HT-29 (cell line): ENCODE measurements around the gene HEXIM2. TPM values are rescaled to one million over a fixed set of nuclear protein-coding genes. Genes with fewer than 3 reads are reported as not detected.

ENCODE experiments used
- DNase-seq: peaks from one replicate; pipeline ENCODE4 v3.0.0-alpha.2; 2015; ENCODE audit warnings: low spot score
- total RNA-seq: library from RNA; depleted of rRNA; stranded (reverse); fragments of >200 nt; shearing (Covaris generic); gene quantifications from 2 replicates; pipeline ENCODE4 v1.2.3, GENCODE V29; 2014

Gene HEXIM2
- total RNA-seq, 1 experiment from 2014 or later, result 9.5 TPM

DNA sequence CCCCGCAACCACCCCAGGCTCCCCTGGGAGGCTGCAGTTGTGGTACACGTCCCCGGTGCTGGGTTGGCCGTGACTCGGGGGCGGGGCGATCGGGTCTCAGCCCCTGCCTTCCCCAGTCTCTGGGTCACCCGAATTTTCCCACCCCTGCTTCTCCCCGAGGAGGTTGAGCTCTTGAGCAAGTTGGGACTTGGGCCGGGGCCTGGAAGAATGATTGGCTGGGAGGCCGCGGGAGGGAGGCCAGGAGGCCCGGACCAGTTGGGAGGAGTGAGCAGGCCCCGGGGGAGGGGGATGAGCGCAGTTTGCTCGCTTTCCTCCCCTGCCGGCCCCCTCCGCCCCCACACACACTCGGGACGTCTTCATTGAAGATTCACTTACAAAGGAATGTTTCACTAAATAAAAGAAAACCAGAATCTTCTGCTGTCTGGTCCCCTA is 17.9 kb upstream of the HEXIM2 start:
- no peak for DNase-seq

GRCh38 chr17:45144199-45145034 is 17.3 kb upstream of the HEXIM2 start:
- no peak for DNase-seq

DNA sequence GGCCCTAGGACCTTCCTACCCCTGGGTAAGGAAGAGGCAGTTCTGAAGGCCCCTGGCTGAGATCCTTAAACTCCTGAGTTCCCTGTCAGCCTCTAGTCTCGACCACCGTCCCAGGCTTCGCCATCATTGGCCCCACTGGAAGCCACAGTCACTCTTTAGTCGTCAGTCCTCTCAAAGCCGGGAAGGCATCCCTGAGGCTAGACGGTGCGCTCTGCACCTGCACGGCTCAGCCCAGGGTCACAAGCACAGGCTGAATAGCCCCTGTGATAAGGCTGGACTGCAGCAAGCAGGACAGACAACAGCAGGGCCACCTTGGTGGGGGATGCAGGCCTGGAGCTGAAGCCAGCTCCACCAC is 16.7 kb upstream of the HEXIM2 start:
- DNase-seq, result no peak

GRCh38 chr17:45146166-45146565 is 15.5 kb upstream of the HEXIM2 start:
- DNase-seq, result no peak

GRCh38 chr17:45146592-45146889 is 15.1 kb upstream of the HEXIM2 start:
- DNase-seq, result no peak

- peak; percentile 66 for DNase-seq
Measured at GRCh38 chr17:45146890-45147580, 14.6 kb upstream of the HEXIM2 start.

- no peak for DNase-seq
Measured at GRCh38 chr17:45147581-45148182, 14.0 kb upstream of the HEXIM2 start.

DNA sequence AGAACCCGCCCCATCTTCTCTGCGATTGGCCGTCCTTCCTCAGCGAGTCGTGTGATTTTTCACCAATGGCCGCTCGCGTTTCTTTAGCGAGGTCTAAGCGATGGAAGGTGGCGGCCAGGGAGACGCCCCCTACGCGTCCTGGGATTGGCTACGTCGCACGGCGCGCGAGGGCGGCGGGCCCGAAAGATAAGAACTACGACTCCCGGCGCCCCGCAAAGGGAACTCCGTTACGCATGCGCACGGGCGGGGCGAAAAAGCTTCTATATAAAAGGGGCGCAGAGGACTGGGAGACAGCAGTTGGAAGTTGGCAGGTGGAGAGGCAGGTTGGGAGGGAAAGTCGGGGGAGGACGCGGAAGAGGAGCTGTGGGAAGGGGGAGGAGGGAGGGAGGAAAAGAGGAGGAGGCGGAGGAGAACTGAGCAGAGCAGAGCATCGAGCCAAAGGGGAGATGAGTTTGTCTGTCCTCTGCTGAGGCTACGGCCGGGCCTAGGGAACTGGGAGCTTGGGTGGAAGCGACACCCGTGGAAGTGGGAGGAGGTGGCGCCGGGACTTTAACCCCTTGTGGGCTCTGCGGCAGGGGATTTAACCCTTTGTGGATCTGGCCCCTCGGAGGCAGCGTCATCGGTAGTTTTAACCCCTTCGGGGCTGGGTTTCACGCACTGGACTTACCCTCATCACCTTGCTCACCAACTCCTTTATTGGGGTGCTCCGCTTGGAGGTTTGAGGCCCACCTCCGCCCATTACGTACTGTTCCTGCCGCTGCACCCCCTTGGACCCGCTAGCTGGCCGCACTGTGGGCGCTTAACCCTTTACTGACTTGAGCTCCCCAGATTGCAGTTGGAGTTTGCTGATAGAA is 13.3 kb upstream of the HEXIM2 start, which contains the start of gene HEXIM1:
Gene HEXIM1 (plus strand): TSS at position 293 of the 854 bp plus-strand sequence. CDS start 716 bp downstream, outside the sequence.
- DNase-seq, result peak; percentile 99

DNA sequence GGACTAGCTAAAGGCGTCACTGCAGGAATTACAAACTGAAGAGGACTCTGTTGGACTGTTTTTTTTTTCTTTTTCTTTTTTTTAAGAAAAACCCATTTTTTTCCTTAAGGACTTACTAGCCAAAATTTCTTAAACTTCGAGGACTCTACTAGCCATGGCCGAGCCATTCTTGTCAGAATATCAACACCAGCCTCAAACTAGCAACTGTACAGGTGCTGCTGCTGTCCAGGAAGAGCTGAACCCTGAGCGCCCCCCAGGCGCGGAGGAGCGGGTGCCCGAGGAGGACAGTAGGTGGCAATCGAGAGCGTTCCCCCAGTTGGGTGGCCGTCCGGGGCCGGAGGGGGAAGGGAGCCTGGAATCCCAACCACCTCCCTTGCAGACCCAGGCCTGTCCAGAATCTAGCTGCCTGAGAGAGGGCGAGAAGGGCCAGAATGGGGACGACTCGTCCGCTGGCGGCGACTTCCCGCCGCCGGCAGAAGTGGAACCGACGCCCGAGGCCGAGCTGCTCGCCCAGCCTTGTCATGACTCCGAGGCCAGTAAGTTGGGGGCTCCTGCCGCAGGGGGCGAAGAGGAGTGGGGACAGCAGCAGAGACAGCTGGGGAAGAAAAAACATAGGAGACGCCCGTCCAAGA is 12.5 kb upstream of the HEXIM2 start:
- DNase-seq, result peak; percentile 87

GRCh38 chr17:45149669-45150664 is 11.7 kb upstream of the HEXIM2 start:
- peak; percentile 76 for DNase-seq

GRCh38 chr17:45150911-45151809 is 10.5 kb upstream of the HEXIM2 start:
- DNase-seq, result peak; percentile 41

DNA sequence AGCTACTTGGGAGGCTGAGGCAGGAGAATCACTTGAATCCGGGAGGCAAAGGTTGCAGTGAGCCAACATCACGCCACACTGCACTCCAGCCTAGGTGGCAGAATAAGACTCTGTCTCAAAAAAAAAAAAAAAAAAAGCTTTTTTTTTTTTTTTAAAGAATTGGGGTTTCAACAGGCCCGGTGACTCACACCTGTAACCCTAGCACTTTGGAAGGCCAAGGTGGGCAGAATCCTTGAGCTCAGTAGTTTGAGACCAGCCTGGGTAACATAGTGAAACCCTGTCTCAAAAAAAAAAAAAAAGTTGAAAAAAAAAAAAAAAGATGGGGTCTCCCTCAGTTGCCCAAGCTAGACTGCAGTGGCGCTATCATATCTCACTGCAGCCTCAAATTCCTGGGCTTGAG is 6.6 kb upstream of the HEXIM2 start:
- no peak for DNase-seq

GRCh38 chr17:45155483-45155882 is 6.2 kb upstream of the HEXIM2 start:
- DNase-seq, result no peak

- DNase-seq, result no peak
Measured at GRCh38 chr17:45156242-45156641, 5.4 kb upstream of the HEXIM2 start.

GRCh38 chr17:45160447-45161287 is 1.0 kb upstream of the HEXIM2 start:
- peak; percentile 64 for DNase-seq

DNA sequence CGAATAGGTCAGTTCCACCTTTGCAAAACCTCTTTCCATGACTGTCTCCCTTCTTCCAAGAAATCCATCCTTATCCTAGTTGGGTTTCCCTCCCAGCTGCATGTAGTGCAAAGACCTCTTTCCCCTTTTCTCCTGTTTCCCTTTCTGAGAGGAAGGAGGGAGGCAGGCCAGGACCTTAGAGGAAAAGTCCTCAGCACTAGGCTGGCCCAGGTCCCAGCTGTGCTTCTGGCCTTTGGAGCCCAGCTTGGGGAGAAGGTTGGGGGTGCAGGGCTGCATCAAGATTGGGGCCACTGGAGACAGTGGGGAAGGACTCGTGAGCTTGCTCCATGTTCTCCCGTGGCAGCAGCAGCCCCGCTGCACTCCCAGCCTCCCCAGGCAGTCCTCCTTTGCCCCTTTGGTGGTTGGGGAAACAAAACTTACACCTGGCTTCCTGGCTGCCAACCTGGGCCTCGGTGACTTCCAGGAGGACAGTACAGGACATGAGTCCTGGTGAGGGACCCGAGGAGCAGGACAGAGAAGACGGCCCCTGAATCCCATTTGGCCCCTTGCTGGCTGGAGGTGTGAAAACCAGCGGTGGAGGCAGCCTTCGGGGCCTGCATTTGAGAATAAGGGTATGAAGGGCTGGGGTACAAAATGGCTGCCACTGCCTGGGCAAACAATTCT is 481 bp downstream of the HEXIM2 start:
- DNase-seq, result no peak

- no peak for DNase-seq
Measured at GRCh38 chr17:45164734-45165269, 3.1 kb downstream of the HEXIM2 start.
